Islet precursor cell (in vitro differentiated cells): ENCODE measurements around the gene PLXNB2.
"Not testable (repeated sequence)": the region's sequence is repeated elsewhere in the genome, so short reads cannot be mapped to it uniquely, and the experiment has no call there.

Experiments
- DNase-seq: peaks from one replicate; pipeline ENCODE4 v3.0.0-alpha.2; 2018

Gene PLXNB2

GRCh38 chr22:50306753-50307749, at the start of gene PLXNB2:
TSS of gene PLXNB2 (minus strand) at chr22:50307646. CDS start at chr22:50290584, 17,062 bp downstream.
- peak; percentile 78 for DNase-seq

GRCh38 chr22:50357222-50357621, 49.8 kb upstream of the PLXNB2 start:
- no peak for DNase-seq

- no peak for DNase-seq
Observed at GRCh38 chr22:50356186-50356585, 48.7 kb upstream of the PLXNB2 start.

GRCh38 chr22:50348058-50348457, 40.6 kb upstream of the PLXNB2 start:
- no peak for DNase-seq

- DNase-seq = no peak
Observed at GRCh38 chr22:50347157-50347556, 39.7 kb upstream of the PLXNB2 start.

- DNase-seq = no peak
Observed at GRCh38 chr22:50346470-50346869, 39.0 kb upstream of the PLXNB2 start.

- no peak for DNase-seq
Observed at GRCh38 chr22:50343541-50343935, 36.1 kb upstream of the PLXNB2 start.

GRCh38 chr22:50342651-50343540, 35.5 kb upstream of the PLXNB2 start, which contains the start of gene PPP6R2:
TSS of gene PPP6R2 (plus strand) at chr22:50343327. CDS start at chr22:50393909, 50,582 bp downstream.
- DNase-seq = peak; percentile 84

- DNase-seq = peak; percentile 94
Observed at GRCh38 chr22:50341977-50342650, 34.7 kb upstream of the PLXNB2 start.

- DNase-seq = peak; percentile 70
Observed at GRCh38 chr22:50339945-50340879, 32.8 kb upstream of the PLXNB2 start.

- no peak for DNase-seq
Observed at GRCh38 chr22:50338860-50339462, 31.5 kb upstream of the PLXNB2 start.

- no peak for DNase-seq
Observed at GRCh38 chr22:50338042-50338573, 30.7 kb upstream of the PLXNB2 start.

GRCh38 chr22:50337262-50338041, 30.0 kb upstream of the PLXNB2 start:
- no peak for DNase-seq

GRCh38 chr22:50334433-50334832, 27.0 kb upstream of the PLXNB2 start:
- not testable (repeated sequence) for DNase-seq

GRCh38 chr22:50329236-50329635, 21.8 kb upstream of the PLXNB2 start:
- DNase-seq = no peak

GRCh38 chr22:50327711-50328019, 20.2 kb upstream of the PLXNB2 start:
- DNase-seq = no peak

GRCh38 chr22:50326956-50327710, 19.7 kb upstream of the PLXNB2 start, which contains the start of gene DENND6B:
TSS of gene DENND6B (minus strand) at chr22:50327012. CDS start at chr22:50326988, 24 bp downstream.
- DNase-seq = peak; percentile 83

GRCh38 chr22:50326225-50326955, 18.9 kb upstream of the PLXNB2 start:
- no peak for DNase-seq
